GM21576 (cell line): ENCODE measurements around the gene PMPCA.
"Not testable (repeated sequence)": the region's sequence is repeated elsewhere in the genome, so short reads cannot be mapped to it uniquely, and the experiment has no call there.

Source experiments
- ATAC-seq: cut with Tn5 transposase; IDR thresholded peaks from one replicate; pipeline ENCODE4 v1.9.1; 2021; ENCODE audit warnings: mild to moderate bottlenecking, moderate library complexity; ENCODE audit not compliant: unreplicated experiment

PMPCA gene

GRCh38 chr9:136407911-136408310 is 2.5 kb upstream of the PMPCA start:
- ATAC-seq = no peak

DNA sequence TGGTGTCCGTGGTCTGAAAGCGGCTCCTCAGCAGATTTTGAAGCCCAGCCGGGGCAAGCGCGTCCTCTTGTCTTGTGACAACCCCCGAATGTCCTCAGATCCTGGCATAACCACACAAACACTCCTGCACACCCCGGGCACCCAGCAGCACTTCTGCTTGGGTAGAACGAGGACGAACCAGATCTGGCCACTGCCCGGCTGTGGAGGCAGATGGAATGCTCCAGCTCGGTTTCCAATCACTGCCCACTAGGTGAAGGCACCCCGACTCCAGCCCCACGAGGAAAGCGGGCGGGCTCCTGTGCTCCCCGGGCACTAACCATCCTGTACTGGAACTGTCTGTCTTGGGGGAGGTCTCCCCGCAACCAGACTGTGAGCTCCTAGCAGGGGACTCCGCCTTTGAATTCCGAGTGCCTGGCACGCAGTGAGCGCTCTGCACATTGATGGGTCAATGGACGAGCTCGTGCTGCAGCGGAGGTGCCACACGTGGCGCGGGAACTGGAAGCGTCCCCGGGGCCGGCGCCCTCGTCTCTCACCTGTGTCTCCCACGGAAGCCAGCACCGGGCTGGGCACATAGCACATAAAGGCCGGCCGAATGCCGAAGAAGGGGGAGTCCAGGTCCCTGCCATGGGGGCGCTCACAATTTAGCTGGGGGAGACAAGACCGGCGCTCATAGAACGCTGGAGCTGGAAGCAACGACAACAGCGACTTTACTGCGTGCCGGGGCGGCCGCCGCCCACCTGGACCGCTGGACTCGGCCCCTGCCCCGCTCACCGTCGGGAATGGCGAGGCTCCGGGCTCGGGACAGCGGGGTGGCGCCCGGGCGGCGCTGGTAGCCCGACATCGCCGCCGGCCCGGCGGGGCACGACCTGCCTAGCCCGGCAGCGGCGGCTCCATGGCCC is 652 bp upstream of the PMPCA start:
- no peak for ATAC-seq

- no peak for ATAC-seq
Observed at GRCh38 chr9:136411378-136411777, 920 bp downstream of the PMPCA start.

DNA sequence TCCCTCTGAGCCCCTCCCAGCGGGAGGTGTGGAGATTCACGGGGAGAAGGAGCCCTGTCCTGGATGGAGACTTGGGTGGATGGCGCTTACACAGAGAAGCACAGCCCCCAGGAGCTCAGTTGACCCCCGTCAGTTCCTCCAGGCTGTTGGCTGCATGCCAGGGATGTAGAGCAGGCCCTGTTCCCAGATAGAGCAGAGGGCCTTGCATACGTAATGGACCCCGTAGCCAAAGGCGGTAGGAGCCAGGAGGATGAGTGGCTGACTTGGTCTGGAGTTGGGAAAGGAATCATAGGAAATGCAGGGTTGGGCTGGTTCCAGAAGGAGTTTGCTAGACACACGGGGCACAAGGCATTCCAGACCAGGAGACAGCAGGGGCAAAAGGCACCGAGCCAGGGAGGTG is 2.5 kb downstream of the PMPCA start:
- ATAC-seq = no peak

DNA sequence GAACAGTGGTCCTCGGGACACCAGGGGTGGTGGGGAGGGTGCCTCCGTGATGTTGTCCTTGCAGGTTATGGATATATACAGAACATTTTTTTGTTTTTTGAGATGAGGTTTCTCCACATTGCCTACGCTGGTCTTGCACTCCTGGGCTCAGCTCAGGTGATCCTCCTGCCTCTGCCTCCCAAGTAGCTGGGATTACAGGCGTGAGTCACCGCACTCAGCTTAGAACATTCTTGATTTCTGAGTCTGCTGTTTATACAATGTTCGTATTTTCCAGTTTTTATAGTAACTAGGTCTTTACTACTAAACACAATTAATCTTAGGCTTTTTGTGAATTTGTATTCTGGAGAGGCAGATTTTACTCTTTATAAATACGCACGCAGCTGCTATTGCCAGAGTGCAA is 6.0 kb downstream of the PMPCA start:
- no peak for ATAC-seq

GRCh38 chr9:136416914-136417313 is 6.5 kb downstream of the PMPCA start:
- ATAC-seq = no peak

DNA sequence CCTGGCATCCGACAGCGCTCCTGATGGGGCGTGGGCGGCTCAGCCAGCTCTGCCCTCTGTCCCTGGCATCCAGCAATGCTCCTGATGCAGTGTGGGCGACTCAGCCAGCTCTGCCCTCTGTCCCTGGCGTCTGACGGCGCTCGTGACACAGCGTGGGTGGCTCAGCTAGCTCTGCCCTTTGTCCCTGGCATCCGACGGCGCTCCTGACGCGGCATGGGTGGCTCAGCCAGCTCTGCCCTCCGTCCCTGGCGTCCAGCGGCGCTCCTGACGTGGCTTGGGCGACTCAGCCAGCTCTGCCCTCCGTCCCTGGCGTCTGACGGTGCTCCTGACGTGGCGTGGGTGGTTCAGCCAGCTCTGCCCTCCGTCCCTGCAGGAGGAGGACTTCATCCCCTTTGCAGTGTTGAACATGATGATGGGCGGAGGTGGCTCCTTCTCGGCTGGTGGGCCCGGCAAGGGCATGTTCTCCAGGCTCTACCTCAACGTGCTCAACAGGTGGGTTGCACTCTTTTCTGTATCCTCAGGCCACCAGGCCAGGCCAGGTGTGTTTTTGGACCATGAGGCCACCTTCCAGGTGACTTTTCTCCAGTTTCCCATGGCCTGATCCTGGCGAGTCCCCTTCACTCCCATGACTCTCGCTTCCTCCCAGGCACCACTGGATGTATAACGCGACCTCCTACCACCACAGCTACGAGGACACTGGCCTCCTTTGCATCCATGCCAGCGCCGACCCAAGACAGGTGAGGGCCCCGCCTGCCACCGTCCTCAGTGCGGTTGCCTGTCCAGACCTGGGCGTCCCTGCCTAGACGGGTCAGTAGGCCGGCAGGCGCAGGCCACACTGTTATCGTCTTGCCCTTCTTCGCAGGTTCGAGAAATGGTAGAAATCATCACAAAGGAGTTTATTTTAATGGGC is 8.0 kb downstream of the PMPCA start:
- no peak for ATAC-seq

- ATAC-seq = no peak
Observed at GRCh38 chr9:136419092-136419420, 8.6 kb downstream of the PMPCA start.

- ATAC-seq = no peak
Observed at GRCh38 chr9:136421791-136422190, 11.3 kb downstream of the PMPCA start.

DNA sequence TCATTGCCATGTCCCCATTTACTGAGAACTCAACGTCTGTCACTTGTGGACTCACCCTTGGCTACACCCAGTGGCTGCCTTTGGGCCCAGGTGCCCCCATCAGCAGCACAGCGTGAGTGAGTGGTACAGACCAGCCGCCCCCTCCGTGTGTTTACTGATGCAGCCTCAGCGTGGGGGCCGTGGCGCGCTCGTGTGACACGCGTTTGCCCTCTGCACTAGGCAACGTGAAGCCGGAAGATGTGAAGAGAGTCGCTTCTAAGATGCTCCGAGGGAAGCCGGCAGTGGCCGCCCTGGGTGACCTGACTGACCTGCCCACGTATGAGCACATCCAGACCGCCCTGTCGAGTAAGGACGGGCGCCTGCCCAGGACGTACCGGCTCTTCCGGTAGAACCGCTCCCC is 12.4 kb downstream of the PMPCA start:
- no peak for ATAC-seq

DNA sequence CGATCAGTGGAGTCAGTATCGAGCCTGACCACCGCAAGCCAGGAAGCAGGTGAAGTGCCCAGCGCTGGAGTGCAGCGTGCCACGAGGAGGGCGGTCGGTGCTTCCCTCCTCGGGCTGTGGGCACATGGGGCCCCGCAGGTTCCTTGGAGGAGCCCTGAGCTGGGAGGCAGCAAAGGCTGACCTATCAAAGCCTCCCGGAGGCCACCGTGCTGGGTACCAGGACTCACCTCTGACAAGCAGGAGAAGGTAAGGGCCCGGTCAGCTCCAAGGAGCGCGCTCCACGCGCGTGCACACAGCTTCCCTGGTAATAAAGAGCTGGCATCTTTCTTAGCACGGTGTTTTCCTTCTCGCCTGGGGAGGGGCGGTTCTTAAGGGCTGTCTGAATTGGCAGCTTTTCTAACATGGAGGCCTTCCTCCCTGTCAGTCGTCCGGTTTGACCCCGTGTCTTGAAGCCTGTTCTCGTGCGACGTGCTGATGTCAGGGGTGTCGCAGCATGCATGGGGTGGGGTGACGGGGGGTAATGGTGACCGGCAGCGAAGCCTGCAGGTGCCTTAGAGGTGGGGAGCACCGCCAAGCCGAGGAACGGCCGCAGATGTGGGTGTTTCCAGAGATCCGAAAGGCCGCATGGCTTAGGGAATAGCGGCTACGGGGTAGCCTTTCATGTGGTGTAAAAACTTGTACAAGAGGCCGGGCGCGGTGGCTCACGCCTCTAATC is 13.1 kb downstream of the PMPCA start:
- no peak for ATAC-seq

- ATAC-seq = no peak
Observed at GRCh38 chr9:136424750-136425362, 14.4 kb downstream of the PMPCA start.

DNA sequence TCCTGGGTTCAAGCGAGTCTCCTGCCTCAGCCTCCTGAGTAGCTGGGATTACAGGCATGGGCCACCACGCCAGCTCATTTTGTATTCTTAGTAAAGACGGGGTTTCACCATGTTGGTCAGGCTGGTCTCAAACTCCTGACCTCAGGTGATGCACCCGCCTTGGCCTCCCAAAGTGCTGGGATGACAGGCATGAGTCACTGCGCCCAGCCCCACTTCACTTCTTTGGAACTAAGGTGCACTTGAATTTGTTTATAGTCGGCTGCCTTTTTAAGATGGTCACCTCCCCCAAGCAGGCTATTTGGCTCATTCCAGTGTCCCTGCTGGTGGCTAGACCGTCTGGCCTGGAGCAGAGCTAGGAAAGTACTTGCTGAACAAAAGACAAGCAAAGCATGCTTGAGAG is 14.9 kb downstream of the PMPCA start:
- ATAC-seq = not testable (repeated sequence)

DNA sequence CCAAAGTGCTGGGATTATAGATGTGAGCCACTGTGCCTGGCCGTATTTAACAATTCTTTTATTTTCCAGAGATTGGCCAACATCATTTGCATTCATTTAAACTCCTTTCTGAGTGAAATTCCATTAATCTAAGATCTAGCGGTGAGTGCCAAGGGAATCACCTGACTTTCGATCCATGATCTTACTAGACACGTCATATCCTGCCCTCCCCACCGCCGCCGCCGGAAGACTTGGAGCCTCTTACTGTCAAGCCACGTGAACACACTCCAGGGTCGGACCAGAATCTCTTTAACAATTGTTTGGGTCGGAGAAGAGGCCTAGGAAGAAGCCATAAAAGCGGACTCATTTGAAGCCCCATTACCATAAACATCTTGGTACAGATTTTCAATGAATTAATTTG is 16.3 kb downstream of the PMPCA start:
- no peak for ATAC-seq

DNA sequence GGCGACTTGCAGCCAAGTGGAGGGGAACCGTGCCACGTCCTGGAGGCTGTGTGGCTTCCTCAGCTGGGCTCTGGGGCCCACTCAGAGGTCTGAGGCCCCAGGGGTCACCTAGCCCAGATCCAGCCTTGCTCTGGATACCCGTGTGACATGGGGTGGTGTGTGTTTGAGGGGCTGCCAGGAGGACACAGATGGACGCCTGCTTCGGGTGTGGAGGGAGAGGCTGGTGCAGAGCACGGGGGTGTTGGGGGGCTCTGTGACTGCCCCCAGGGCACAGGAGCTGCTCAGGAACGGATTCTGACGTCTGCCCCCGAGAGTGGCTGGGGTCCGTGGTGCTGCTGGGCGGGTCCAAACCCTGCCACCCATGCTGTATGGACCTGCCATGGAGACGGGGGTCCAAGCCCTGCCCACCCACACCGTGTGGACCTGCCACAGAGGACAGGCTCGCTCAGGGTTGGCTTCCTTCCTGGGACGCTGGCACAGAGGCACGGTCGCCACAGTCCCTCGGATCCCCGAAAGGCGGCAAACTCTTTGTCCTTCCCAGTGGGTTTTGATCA is 18.7 kb downstream of the PMPCA start:
- no peak for ATAC-seq

DNA sequence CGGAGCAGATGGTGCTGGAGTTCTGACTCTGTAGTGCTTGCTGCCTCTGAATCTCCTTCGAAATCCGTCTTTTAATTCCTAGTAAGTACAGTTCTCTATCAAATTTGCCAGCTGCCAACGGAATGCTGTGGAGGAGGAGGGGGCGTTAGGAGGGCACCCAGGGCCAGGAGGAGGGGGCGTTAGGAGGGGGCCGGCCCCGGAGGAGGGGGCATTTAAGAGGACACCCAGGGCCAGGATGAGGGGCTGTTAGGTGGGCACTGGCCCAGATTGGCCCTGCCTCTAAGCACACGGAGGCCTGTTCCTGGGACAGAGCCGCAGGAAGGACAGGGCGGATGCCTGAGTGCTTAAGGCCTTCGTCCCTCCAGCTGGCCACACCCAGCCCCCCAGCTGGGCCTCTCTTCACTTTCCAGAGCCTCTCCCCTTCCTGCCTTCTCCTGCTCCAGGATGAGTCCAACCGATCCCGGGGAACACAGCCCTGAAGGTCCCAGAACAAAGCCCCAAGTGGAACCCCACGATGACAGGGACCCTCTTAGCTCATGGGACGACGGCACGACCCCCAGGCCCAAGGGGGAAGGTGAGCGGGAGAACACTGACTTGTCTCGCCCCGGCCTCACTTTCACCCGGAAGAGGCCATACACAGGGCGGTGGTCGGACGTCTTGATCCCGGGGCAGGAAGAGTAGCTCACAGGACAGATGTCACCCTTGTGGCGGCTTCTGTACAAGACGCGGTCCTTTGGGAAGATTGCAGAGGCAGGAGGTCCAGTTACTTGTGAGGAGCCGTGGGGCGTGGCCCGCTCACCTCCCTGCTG is 19.4 kb downstream of the PMPCA start:
- no peak for ATAC-seq

- ATAC-seq = no peak
Observed at GRCh38 chr9:136430588-136431234, 20.3 kb downstream of the PMPCA start.

DNA sequence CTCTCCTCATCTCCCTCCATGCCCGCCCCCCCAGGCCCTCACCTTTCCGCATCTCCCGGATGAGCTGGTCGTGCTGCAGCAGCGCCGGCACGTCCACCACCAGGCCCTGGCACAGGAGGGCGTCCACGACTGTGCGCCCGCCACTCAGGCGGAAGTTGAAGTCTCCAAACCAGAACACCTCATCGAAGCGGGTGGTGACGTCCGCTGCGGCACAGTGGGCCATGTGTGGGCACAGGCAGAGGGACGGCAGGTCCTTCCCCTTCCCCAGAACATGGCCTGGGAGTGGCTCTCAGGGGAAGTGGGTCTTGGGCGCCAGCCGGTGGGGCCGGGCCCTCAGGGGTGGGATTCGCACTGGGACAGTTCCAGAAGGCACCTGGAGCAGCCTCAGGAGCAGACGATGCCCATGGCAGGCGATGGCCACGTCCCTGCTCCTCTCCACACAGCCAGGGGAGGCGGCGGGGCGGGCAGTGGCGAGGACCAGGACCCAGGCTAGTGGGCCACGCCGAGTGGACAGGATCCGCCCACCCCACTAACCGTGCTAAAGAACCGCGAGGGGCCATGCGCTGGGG is 21.4 kb downstream of the PMPCA start:
- ATAC-seq = no peak

- ATAC-seq = no peak
Observed at GRCh38 chr9:136432591-136432990, 22.1 kb downstream of the PMPCA start.
